OCI-LY3 (cell line): Measurements from ENCODE around the gene TXLNA.

Experiments
- H2AFZ ChIP-seq: fragments of 200-600, 300-600 bp; shearing (Covaris generic); 2 replicates; pipeline ENCODE4 v1.6.0; 2014; ENCODE audit warnings: antibody characterized with exemption, low read depth, low read length
- H3K27ac ChIP-seq: fragments of 200-600, 300-600 bp; sonication (generic); 2 replicates; pipeline ENCODE4 v1.5.1; 2014; ENCODE audit warnings: mild to moderate bottlenecking, low read length, moderate library complexity, mixed read lengths
- H3K27me3 ChIP-seq: fragments of 200-600, 300-600 bp; sonication (generic); 2 replicates; pipeline ENCODE4 v1.6.1; 2014; ENCODE audit warnings: low read depth, low read length, mixed read lengths
- H3K36me3 ChIP-seq: fragments of 200-600, 300-600 bp; sonication (generic); replicated peaks from 2 replicates; pipeline ENCODE3; 2014; ENCODE audit warnings: low read depth, low read length, mixed read lengths
- H3K4me1 ChIP-seq: fragments of 300-600, 200-600 bp; sonication (generic); 2 replicates; pipeline ENCODE4 v1.6.1; 2014; ENCODE audit warnings: low read length, mixed read lengths
- H3K4me2 ChIP-seq: fragments of 200-600, 300-600 bp; sonication (generic); 2 replicates; pipeline ENCODE4 v1.6.1; 2014; ENCODE audit warnings: low read length, mixed read lengths
- H3K4me3 ChIP-seq: fragments of 300-600, 200-600 bp; sonication (generic); 2 replicates; pipeline ENCODE4 v1.5.1; 2014; ENCODE audit warnings: antibody characterized with exemption, mild to moderate bottlenecking, low read length, moderate library complexity
- H3K79me2 ChIP-seq: fragments of 300-600, 200-600 bp; shearing (Covaris generic); 2 replicates; pipeline ENCODE4 v1.6.1; 2014; ENCODE audit warnings: mild to moderate bottlenecking, low read length, mixed read lengths
- H3K9ac ChIP-seq: fragments of 300-600, 200-600 bp; shearing (Covaris generic); 2 replicates; pipeline ENCODE4 v1.6.0; 2014; ENCODE audit warnings: mild to moderate bottlenecking, low read length, moderate library complexity
- H3K9me3 ChIP-seq: fragments of 200-600, 300-600 bp; shearing (Covaris generic); 2 replicates; pipeline ENCODE4 v1.6.1; 2014; ENCODE audit warnings: low read length, mixed read lengths; ENCODE audit not compliant: insufficient read depth
- H4K20me1 ChIP-seq: fragments of 200-600, 300-600 bp; sonication (generic); 2 replicates; pipeline ENCODE4 v1.6.1; 2016; ENCODE audit warnings: low read length, mixed read lengths; ENCODE audit not compliant: insufficient read depth
- EZH2phosphoT487 ChIP-seq: fragments of 200-600 bp; shearing (Covaris generic); IDR thresholded peaks from 2 replicates; pipeline ENCODE4 v1.6.1; 2018; ENCODE audit warnings: antibody characterized with exemption, mixed run types, low read depth
- TF ChIP-seq, protein P1 (sequence below): fragments of 200-600, 300-600 bp; sonication (generic); IDR thresholded peaks from 2 replicates; pipeline ENCODE4 v1.5.1; 2014; ENCODE audit warnings: antibody characterized with exemption, low read length, low read depth

TXLNA gene

GRCh38 chr1:32239337-32239736 lies 59.9 kb downstream of the TXLNA start:
- Histone ChIP-seq H2AFZ (no peak overlapping the region), H3K4me1 (peaks cover 5% of the 10 kb centered on the region), H4K20me1 (no peaks in the 10 kb centered on the region), H3K9me3 (no peaks in the 10 kb centered on the region), H3K27me3 (no peaks in the 10 kb centered on the region), H3K4me3 (no peak overlapping the region), H3K27ac (no peak overlapping the region), H3K79me2 (no peaks in the 10 kb centered on the region), H3K36me3 (no peaks in the 10 kb centered on the region), H3K9ac (no peak overlapping the region), H3K4me2 (no peak overlapping the region)
- TF ChIP-seq EZH2phosphoT487, result no peak
- TF ChIP-seq, protein P1, sequence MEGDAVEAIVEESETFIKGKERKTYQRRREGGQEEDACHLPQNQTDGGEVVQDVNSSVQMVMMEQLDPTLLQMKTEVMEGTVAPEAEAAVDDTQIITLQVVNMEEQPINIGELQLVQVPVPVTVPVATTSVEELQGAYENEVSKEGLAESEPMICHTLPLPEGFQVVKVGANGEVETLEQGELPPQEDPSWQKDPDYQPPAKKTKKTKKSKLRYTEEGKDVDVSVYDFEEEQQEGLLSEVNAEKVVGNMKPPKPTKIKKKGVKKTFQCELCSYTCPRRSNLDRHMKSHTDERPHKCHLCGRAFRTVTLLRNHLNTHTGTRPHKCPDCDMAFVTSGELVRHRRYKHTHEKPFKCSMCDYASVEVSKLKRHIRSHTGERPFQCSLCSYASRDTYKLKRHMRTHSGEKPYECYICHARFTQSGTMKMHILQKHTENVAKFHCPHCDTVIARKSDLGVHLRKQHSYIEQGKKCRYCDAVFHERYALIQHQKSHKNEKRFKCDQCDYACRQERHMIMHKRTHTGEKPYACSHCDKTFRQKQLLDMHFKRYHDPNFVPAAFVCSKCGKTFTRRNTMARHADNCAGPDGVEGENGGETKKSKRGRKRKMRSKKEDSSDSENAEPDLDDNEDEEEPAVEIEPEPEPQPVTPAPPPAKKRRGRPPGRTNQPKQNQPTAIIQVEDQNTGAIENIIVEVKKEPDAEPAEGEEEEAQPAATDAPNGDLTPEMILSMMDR, result no peak

- Histone ChIP-seq H3K79me2 (no peaks in the 10 kb centered on the region), H3K36me3 (no peaks in the 10 kb centered on the region), H4K20me1 (no peaks in the 10 kb centered on the region), H3K9me3 (no peaks in the 10 kb centered on the region), H3K4me1 (peaks cover 5% of the 10 kb centered on the region), H2AFZ (no peak overlapping the region), H3K27ac (no peak overlapping the region), H3K27me3 (no peaks in the 10 kb centered on the region), H3K4me3 (no peak overlapping the region), H3K4me2 (no peak overlapping the region), H3K9ac (no peak overlapping the region)
- TF ChIP-seq, protein P1, result no peak
- TF ChIP-seq EZH2phosphoT487, result no peak
Observed at GRCh38 chr1:32239790-32240139, 60.3 kb downstream of the TXLNA start.

- H4K20me1 ChIP-seq, result no peaks in the 10 kb centered on the region
- no peaks in the 10 kb centered on the region for H3K9me3 ChIP-seq
- no peak for TF ChIP-seq EZH2phosphoT487
- TF ChIP-seq, protein P1, result no peak
- no peak overlapping the region for H3K9ac ChIP-seq
- H3K36me3 ChIP-seq, result no peaks in the 10 kb centered on the region
- H3K27ac ChIP-seq, result no peak overlapping the region
- H3K4me2 ChIP-seq, result no peak overlapping the region
- H3K4me1 ChIP-seq, result peaks cover 5% of the 10 kb centered on the region
- no peak overlapping the region for H3K4me3 ChIP-seq
- H3K79me2 ChIP-seq, result no peaks in the 10 kb centered on the region
- H3K27me3 ChIP-seq, result no peaks in the 10 kb centered on the region
- no peak overlapping the region for H2AFZ ChIP-seq
Observed at GRCh38 chr1:32240140-32240951, 60.9 kb downstream of the TXLNA start.

DNA sequence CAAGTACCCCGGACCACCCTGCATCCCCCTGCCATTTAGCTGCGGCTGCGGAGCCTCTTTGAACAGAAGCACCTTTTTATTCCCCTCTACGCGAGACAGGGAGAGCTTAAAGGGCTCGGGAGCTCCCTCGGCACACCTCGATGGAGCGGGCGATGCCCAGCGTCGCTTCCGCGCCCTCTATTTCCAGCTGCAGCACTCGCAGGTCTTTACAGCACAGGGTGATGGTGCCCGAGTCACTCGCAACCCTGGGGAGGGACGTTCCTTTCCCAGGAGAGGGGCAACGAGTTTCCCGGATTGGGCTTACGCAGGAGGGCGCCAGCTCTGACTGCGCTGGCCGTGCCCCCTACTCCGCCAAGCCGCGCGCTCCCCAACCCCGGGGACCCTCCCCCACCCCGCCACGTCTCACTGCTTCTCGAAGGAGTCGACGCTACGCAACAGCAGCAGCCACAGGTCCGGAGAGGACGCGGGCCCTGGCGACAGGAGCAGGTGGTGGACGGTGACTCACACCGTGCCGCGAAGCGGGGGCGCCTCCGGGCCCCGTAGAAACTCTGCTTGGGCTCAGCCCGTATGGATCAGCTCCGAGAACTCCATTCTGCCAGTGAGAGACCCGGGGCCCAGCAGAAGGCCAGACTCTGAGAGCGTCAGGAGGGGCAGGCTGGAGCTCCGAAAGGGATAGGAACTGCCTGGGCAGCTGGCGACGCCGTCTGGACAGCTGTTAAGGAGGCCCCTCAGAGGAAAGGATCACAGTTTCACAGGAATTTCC lies 61.7 kb downstream of the TXLNA start:
- TF ChIP-seq, protein P1, result no peak
- TF ChIP-seq EZH2phosphoT487, result no peak
- Histone ChIP-seq H3K4me3 (no peak overlapping the region), H3K27ac (no peak overlapping the region), H3K4me2 (no peak overlapping the region), H3K27me3 (no peaks in the 10 kb centered on the region), H3K79me2 (no peaks in the 10 kb centered on the region), H3K9ac (no peak overlapping the region), H4K20me1 (no peaks in the 10 kb centered on the region), H3K9me3 (no peaks in the 10 kb centered on the region), H3K36me3 (no peaks in the 10 kb centered on the region), H3K4me1 (peaks cover 5% of the 10 kb centered on the region), H2AFZ (no peak overlapping the region)
